HTERT RPE-1 (cell line): ENCODE results near the gene OBSCN.

Experiments used
- in situ Hi-C: fragments of 300-500 bp; cut with MboI; formaldehyde crosslinking; loops from 4 replicates; pipeline ENCODE4 v1.14.3; 2020; ENCODE audit warnings: low sequenced_read_pairs

Gene OBSCN

GRCh38 chr1:228373681-228374571 lies 166.1 kb downstream of the OBSCN start:
- in situ Hi-C loops: no loop called here

- in situ Hi-C loops: no loop called here
Observed at GRCh38 chr1:228374711-228375577, 167.1 kb downstream of the OBSCN start.

GRCh38 chr1:228375578-228376261 lies 167.9 kb downstream of the OBSCN start:
- in situ Hi-C loops: no loop called here

DNA sequence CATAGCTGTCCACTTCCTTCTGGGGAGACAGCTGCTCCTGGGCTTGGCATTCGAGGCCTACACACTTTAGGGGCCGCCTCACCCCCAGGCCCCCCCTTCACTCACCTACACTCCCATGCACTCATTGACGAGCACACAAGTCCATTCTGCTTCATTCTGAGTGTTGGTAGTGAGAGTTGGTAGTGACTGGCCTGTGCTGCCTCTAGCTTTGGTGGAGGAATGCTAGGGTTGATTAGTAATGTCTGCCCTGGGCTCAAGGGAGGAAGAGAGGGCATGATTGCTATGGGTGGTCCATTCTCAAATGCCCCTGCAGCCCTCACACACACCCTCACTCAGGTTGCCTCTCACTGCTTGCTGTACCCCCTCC lies 168.4 kb downstream of the OBSCN start:
- in situ Hi-C loops: no loop called here

DNA sequence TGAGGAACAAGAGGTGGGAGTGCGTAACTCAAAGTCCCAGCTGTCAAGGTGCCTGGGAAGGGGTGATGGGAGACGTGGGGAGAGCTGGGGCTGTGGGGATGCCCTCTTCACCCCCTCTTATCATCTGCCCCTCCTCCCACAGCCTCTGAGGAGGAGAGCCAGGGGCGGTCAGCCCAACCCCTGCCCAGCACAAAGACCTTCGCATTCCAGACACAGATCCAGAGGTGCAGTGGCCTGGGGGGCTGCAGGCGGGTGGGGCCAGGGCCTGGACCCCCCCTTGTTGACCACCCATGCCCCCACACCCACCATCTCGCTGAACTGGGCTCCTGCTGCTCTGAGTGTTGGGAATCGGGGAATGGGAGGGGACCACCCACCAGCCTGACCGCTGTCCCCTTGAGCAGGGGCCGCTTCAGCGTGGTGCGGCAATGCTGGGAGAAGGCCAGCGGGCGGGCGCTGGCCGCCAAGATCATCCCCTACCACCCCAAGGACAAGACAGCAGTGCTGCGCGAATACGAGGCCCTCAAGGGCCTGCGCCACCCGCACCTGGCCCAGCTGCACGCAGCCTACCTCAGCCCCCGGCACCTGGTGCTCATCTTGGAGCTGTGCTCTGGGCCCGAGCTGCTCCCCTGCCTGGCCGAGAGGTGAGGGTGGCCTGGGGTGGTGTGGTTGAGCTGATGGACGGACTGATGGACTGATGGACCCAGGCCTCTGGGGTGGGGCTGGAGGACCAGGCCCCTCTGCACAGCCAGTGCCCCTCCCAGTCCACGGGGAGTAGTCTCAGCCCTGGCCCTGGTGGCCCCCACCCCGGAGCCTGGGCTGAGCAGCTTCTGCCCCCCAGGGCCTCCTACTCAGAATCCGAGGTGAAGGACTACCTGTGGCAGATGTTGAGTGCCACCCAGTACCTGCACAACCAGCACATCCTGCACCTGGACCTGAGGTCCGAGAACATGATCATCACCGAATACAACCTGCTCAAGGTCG lies 169.1 kb downstream of the OBSCN start:
- in situ Hi-C loops: no loop called here

DNA sequence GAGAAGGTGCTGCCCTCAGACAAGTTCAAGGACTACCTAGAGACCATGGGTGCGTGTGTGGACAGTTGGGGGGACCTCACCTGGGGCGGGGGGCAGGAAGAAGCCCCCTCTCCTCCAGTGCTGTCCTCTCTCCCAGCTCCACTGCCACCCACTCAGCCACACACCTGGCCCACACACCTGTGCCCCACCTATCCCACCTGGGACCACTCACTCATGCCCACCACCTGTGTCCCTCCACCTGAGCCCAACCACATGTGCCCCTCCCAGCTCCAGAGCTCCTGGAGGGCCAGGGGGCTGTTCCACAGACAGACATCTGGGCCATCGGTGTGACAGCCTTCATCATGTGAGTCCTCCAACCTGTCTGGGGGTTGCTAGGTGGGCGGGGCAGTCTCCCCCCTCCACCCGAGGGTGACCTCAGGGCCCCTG lies 169.8 kb downstream of the OBSCN start:
- in situ Hi-C loops: no loop called here

GRCh38 chr1:228378090-228378872 lies 170.4 kb downstream of the OBSCN start:
- in situ Hi-C loops: no loop called here

DNA sequence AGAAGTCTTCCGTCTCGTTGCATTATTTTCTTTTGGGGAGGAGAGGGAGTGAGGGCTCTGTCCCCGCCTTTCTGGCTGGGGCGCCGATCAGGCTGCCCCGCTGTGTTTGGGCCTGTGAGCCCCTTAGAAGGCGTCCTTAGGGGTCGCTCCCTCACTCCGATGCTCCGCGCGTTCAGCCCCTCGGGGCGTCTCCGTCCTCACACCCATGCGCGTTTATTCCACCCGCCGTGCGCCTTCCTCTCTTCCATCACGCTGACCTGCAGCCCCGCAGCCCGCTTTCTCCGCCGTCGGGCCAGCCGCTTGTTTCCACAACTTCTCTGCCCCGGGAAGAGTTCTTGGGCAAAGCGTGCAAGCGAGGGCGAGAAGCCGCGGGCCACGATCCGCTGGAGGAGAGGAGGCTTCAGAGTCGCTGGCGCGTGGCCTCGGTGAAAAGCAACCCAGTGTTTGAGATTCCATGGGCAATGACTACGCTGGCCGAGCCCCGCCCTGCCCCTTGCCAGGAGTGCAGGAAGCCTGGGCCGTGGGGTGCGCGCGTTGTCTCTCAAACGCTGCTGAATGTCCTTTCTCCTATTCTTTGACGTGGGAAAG lies 171.1 kb downstream of the OBSCN start:
- in situ Hi-C loops: no loop called here

DNA sequence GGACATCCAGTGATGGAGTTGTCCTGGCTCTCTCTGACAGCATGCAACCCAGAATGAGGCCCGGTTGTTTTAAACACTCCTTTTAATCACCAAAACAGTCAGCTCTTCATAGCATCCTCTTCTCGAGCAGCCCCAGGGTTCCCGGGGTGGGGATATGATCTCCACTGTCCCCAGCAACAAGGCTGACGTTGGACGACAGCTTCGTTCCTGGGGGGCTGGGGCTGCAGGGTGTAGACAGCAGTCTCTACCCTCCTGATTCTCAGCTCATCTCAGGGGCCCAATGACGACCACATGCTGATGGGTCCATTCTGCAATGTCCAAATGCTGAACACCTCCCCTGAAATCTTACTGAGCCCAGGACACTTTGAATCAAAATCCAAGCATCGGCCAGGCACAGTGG lies 171.8 kb downstream of the OBSCN start:
- in situ Hi-C loops: no loop called here

DNA sequence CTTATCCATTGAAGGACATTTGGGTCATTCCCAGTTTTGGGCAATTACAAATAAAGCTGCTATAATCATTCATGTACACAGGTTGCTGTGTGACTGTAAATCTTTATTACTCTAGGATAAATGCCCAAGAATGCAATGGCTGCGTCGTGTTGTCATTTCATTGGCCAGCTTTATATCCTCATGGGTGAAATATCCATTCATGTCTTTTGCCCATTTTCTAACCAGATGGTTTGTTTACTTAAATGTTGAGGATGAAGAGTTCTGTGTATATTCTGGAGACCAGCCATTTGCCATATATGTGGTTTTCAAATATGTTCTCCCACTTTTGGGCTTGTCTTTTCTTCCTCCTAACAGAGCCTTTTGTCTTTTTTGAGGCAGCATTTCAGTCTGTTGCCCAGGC lies 173.5 kb downstream of the OBSCN start:
- in situ Hi-C loops: no loop called here

DNA sequence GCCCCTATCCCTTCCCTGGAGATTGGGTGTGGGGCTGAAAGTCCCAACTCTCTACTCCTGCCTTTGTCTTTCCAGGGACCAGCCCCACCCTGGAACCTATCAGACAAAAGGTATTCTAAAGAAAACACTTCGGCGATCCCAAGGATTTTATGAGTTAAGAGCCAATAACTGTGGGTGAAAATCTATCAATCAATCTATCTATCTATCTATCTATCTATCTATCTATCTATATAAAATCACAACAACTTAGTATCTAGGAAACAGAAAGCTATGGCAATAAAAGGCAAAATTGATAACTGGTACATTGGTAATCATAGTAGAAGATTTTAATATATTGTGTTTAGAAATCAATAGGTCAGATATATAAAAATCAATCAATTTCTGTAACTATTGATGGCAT lies 175.9 kb downstream of the OBSCN start:
- in situ Hi-C loops: no loop called here

GRCh38 chr1:228385232-228385631 lies 177.4 kb downstream of the OBSCN start:
- in situ Hi-C loops: no loop called here

DNA sequence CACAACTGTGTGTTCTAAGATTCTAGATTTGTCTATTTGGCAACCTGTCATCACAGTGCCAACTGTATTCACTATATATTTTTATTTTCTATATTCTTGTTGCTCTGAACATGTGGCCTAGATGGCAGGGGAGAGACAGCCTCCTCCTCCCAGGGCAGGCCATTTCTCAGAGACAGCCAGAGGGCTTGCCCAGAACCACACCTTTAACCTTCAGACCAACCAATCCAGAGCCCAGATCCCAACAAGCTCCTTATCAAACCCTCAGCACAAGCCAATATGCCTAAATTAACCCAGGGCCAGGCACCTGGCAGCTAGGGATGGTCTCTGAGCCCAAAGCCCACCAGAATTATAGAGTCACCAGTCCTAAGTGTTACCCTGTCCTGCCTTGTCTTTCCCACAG lies 179.5 kb downstream of the OBSCN start:
- in situ Hi-C loops: no loop called here

DNA sequence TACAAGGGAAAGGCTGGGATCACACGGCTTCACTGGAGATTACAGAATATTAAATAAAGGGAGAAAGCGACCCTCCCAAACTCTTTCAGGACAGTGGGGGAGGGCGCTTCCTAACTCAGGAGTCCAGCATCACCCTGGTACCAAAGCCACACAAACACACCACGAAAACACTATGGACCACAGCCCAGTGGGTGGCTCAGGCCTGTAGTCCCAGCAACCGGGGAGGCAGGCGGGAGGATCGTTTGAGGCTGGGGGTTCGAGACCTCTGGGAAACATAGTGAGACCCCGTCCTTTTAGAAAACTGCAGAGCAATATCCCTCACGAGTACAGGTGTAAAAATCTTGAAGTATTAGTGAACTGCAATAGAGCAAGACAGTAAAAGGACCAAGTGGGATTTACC lies 182.8 kb downstream of the OBSCN start:
- in situ Hi-C loops: no loop called here

GRCh38 chr1:228391411-228392020 lies 183.7 kb downstream of the OBSCN start:
- in situ Hi-C loops: no loop called here

DNA sequence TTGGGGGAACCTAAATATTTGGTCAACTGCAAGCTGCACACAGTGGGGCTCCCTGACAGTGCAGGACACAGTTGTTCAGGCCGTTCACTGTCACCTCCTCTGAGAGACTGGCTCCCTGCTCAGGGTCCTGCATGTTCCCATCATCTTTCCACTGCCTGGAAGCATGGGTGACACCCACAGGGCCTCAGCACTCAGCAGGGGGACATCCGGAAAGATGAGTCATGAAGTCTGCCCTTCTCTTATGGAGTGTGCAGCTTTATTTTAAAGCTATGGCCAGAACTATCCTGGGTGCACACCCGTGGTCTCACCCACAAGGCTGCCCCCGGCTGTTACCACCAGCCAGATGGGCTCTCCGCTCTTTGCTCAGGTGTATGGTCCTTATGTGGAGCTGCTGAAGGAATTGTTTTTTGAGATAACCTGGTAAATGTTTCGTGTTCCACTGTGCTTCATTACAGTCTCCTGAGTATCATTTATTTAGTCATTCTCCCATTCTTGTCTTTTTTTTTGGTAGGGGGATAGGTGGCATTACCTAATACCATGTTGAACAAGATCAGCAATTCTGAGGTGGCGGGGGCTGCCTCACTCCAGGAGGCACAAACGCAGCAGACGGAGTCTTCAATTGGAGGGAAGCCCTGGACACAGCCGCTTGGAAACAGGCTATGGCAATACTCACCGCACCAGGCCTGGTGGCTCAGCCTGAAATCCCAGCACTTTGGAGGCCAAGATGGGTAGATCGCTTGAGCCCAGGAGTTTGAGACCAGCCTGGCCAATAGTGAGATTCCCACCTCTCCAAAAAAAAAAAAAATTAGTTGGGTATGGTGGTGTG lies 184.5 kb downstream of the OBSCN start:
- in situ Hi-C loops: no loop called here

DNA sequence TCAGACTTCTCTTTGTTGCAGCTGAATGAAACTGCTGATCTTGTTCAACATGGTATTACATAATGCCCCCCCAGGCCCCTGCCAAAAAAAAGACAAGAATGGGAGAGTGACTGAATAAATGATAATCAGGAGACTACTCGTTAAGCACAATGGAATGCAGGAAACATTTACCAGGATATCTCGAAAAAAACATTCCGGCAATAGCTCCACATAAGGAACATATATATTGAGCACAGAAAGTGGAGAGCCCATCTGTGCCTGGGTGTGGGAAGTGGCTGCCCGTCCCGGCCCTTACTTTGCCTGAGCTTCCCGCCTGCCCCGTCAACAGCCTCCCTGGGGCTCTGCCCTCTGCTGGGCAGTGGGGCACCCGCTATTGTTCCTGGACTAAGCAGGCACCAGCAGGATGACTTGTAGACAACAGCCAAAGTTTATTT lies 185.4 kb downstream of the OBSCN start:
- in situ Hi-C loops: no loop called here
